ENCODE results near the gene PPP2R2C.

The PPP2R2C gene

DNA sequence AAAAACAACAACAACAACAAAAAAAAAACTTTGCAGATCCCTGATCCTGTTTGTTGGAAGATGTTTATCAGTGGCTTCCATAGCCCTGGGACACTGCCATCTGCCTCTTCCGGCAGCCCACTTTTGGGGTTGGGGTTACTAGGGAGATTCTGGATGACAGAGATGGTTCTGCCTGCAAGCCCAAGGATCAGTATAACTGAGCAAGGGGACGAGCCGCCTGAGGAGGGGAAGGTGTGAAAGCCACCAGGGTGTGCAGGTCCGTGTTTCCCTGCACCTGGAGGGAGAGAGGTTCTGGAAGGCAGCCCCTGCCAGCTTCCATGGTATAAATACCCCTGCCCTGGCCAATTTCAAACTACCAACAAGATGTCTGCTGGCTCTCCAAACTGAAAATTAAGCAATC is 41.5 kb downstream of the PPP2R2C start:
- Histone ChIP-seq H3K4me1 (ENCODE audit: control insufficient read depth, insufficient read depth, low read length) (no peaks in the 10 kb centered on the region), H3K9me3 (ENCODE audit: control insufficient read depth, insufficient read depth, low read depth, low read length) (no peaks in the 10 kb centered on the region), H3K36me3 (ENCODE audit: control insufficient read depth in 2 of 2, insufficient read depth in 1 of 2, low read length in 2 of 2) (no peaks in the 10 kb centered on the region), H3K27ac (ENCODE audit: extremely low read depth, low read depth, low read length) (no peak overlapping the region), H3K4me3 (ENCODE audit: low read depth, low read length) (no peak overlapping the region)
- TF ChIP-seq KLF16 (tag by site-specific recombination; IDR thresholded peaks at IDR 0.05) = no peak
- no peak for TF ChIP-seq BCL11B (tag by site-specific recombination; IDR thresholded peaks at IDR 0.05; ENCODE audit: low read depth)
- TF ChIP-seq ZNF354C (tag by site-specific recombination; IDR thresholded peaks at IDR 0.05; ENCODE audit: borderline replicate concordance, low read depth) = no peak
- no peak for TF ChIP-seq ZNF423 (tag by site-specific recombination; IDR thresholded peaks at IDR 0.05)
- ChIA-PET CTCF (no interaction called here), POLR2A (no interaction called here)

DNA sequence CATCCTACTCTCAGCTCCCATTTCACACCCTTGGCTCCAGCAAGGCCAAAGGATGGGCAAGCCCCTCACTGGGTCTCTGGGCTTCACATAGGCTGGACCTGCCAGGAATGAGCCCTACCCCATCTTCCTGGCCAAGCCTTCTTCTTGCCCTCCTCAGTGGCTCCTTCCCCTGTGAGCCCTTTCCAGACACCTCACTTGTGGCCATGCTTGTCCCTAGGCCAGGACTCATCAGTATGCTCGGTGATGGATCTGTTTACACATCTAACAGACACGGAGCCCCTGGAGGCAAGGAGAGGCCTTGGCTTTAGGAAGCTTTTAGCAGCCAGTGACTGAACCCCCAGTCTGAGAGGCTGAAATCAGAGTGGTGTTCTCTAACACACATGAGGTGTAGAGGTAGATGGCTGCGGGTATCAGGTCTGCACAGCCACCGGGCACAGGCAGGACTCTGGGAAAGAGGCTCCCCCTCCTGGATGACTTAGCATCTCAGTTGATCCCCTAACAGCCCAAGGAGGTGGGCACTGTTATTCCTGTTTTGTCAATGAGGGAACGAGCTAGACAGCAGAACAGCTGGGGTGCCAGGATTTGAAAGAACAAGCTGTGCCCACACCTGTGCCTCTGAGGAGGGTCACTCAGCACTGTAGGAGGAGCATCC is 44.8 kb downstream of the PPP2R2C start:
- H3K36me3 ChIP-seq (ENCODE audit: control insufficient read depth in 2 of 2, insufficient read depth in 1 of 2, low read length in 2 of 2) = no peaks in the 10 kb centered on the region
- ChIA-PET POLR2A (no interaction called here), CTCF (interaction anchor here (0.7 kb wide), 1 partner anchor 163 kb away, joined by 3 read pairs; no protein-coding TSS in a partner anchor)
- H3K4me1 ChIP-seq (ENCODE audit: control insufficient read depth, insufficient read depth, low read length) = no peaks in the 10 kb centered on the region
- TF ChIP-seq ZFP41 (tag by site-specific recombination; IDR thresholded peaks at IDR 0.05; ENCODE audit: borderline replicate concordance) (no peak), ZNF423 (tag by site-specific recombination; IDR thresholded peaks at IDR 0.05) (no peak), ZSCAN23 (tag by site-specific recombination; IDR thresholded peaks at IDR 0.05) (no peak)
- no peak overlapping the region for H3K27ac ChIP-seq (ENCODE audit: extremely low read depth, low read depth, low read length)
- H3K4me3 ChIP-seq (ENCODE audit: low read depth, low read length) = no peak overlapping the region
- H3K9me3 ChIP-seq (ENCODE audit: control insufficient read depth, insufficient read depth, low read depth, low read length) = no peaks in the 10 kb centered on the region

DNA sequence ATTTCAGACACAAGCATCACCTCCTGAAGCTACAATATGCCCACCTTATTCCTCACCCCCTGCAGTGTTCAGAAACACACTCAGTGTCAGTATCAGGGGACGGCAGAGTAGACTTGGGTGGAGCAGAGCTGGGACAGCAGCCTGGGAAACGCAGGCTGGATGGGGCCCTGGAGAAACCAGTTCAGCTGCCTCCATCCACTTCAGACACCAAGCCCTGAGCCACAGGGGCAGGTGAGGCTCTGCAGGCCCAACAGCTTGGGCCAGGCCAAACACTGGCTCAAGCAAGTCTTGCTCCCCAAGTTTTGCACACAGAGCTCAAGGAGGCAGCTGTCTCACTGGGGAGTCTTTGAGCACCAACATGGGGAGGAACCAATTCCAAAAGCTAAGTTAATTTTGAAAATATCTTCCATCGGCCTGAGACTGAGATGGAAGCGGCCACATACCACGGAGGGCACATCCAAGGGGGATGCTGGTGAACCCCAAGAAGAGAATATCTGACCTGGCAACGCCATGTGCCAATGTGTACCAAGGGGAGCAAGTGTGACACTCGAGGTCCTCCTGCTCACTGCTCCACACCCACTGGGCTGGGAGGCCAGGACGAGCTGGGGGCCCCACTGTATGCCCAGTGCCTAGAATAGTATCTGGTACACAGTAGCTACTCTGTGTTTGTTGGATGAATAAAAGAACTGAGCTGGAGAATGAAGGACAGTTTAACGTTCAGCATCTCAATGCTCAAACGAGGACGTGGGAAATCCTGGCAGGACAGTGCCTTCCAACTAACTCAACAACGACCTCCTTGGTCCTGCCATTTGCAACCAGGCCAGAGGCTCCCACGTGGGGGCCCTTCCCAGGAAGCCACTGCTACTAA is 45.6 kb downstream of the PPP2R2C start:
- TF ChIP-seq ZNF175 (tag by site-specific recombination; IDR thresholded peaks at IDR 0.05) (no peak), ZFP69B (tag by site-specific recombination; IDR thresholded peaks at IDR 0.05) (no peak), ZNF521 (tag by site-specific recombination; IDR thresholded peaks at IDR 0.05) (no peak), ZNF121 (tag by site-specific recombination; IDR thresholded peaks at IDR 0.05) (no peak), GFI1B (tag by site-specific recombination; IDR thresholded peaks at IDR 0.05) (no peak), ZBTB48 (tag by site-specific recombination; IDR thresholded peaks at IDR 0.05) (no peak)
- ChIA-PET POLR2A (no interaction called here), CTCF (interaction anchor here (0.7 kb wide), 1 partner anchor 163 kb away, joined by 3 read pairs; no protein-coding TSS in a partner anchor)
- Histone ChIP-seq H3K4me1 (ENCODE audit: control insufficient read depth, insufficient read depth, low read length) (no peaks in the 10 kb centered on the region), H3K27ac (ENCODE audit: extremely low read depth, low read depth, low read length) (no peak overlapping the region), H3K9me3 (ENCODE audit: control insufficient read depth, insufficient read depth, low read depth, low read length) (no peaks in the 10 kb centered on the region), H3K36me3 (ENCODE audit: control insufficient read depth in 2 of 2, insufficient read depth in 1 of 2, low read length in 2 of 2) (no peaks in the 10 kb centered on the region), H3K4me3 (ENCODE audit: low read depth, low read length) (no peak overlapping the region)

DNA sequence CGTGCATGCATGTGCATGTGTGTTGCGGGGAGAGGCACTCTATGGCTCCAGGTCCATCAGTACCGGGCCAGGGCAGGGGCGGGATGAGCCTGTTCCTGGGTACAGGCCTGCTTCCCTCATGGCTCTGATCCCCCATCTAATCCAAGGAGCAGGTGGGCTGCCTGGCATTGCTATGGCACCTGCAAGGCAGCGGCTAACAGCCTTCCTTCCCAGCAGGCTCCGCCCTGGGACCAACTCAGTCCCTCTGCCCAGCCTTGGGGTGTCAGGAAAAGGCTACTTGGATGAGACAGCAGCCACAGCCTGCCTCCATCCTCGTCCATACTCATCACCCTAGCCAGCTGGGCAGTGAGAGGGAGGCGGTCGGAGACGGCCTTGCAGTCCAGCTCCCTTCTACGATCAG is 46.5 kb downstream of the PPP2R2C start:
- ChIA-PET CTCF (no interaction called here), POLR2A (no interaction called here)
- TF ChIP-seq ZNF174 (tag by site-specific recombination; IDR thresholded peaks at IDR 0.05) (no peak), SP2 (tag by site-specific recombination; IDR thresholded peaks at IDR 0.05) (no peak), ZNF48 (tag by site-specific recombination; IDR thresholded peaks at IDR 0.05) (no peak), ZNF501 (tag by site-specific recombination; IDR thresholded peaks at IDR 0.05) (no peak), ZFP3 (tag by site-specific recombination; IDR thresholded peaks at IDR 0.05; ENCODE audit: low read depth) (no peak), ZNF791 (tag by site-specific recombination; IDR thresholded peaks at IDR 0.05) (no peak)
- TF ChIP-seq, protein P1, sequence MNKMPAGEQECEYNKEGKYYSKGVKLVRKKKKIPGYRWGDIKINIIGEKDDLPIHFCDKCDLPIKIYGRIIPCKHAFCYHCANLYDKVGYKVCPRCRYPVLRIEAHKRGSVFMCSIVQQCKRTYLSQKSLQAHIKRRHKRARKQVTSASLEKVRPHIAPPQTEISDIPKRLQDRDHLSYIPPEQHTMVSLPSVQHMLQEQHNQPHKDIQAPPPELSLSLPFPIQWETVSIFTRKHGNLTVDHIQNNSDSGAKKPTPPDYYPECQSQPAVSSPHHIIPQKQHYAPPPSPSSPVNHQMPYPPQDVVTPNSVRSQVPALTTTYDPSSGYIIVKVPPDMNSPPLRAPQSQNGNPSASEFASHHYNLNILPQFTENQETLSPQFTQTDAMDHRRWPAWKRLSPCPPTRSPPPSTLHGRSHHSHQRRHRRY (tag by site-specific recombination; IDR thresholded peaks at IDR 0.05) = no peak
- TF ChIP-seq, protein P2, sequence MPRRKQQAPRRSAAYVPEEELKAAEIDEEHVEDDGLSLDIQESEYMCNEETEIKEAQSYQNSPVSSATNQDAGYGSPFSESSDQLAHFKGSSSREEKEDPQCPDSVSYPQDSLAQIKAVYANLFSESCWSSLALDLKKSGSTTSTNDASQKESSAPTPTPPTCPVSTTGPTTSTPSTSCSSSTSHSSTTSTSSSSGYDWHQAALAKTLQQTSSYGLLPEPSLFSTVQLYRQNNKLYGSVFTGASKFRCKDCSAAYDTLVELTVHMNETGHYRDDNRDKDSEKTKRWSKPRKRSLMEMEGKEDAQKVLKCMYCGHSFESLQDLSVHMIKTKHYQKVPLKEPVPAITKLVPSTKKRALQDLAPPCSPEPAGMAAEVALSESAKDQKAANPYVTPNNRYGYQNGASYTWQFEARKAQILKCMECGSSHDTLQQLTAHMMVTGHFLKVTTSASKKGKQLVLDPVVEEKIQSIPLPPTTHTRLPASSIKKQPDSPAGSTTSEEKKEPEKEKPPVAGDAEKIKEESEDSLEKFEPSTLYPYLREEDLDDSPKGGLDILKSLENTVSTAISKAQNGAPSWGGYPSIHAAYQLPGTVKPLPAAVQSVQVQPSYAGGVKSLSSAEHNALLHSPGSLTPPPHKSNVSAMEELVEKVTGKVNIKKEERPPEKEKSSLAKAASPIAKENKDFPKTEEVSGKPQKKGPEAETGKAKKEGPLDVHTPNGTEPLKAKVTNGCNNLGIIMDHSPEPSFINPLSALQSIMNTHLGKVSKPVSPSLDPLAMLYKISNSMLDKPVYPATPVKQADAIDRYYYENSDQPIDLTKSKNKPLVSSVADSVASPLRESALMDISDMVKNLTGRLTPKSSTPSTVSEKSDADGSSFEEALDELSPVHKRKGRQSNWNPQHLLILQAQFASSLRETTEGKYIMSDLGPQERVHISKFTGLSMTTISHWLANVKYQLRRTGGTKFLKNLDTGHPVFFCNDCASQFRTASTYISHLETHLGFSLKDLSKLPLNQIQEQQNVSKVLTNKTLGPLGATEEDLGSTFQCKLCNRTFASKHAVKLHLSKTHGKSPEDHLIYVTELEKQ (tag by site-specific recombination; IDR thresholded peaks at IDR 0.05; ENCODE audit: borderline replicate concordance) = no peak
- TF ChIP-seq, protein P3, sequence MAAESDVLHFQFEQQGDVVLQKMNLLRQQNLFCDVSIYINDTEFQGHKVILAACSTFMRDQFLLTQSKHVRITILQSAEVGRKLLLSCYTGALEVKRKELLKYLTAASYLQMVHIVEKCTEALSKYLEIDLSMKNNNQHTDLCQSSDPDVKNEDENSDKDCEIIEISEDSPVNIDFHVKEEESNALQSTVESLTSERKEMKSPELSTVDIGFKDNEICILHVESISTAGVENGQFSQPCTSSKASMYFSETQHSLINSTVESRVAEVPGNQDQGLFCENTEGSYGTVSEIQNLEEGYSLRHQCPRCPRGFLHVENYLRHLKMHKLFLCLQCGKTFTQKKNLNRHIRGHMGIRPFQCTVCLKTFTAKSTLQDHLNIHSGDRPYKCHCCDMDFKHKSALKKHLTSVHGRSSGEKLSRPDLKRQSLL (tag by site-specific recombination; IDR thresholded peaks at IDR 0.05) = no peak

More for the DNA sequence above, 46.5 kb downstream of the PPP2R2C start:
- no peaks in the 10 kb centered on the region for H3K9me3 ChIP-seq (ENCODE audit: control insufficient read depth, insufficient read depth, low read depth, low read length)
- H3K27ac ChIP-seq (ENCODE audit: extremely low read depth, low read depth, low read length) = no peak overlapping the region
- no peak overlapping the region for H3K4me3 ChIP-seq (ENCODE audit: low read depth, low read length)
- peaks cover 0 to 3% of the 10 kb centered on the region in 2 experiments; a peak in 1 of 3 replicates for H3K36me3 ChIP-seq (ENCODE audit: control insufficient read depth in 2 of 2, insufficient read depth in 1 of 2, low read length in 2 of 2)
- H3K4me1 ChIP-seq (ENCODE audit: control insufficient read depth, insufficient read depth, low read length) = no peaks in the 10 kb centered on the region
